SK-N-MC (cell line): Measurements from ENCODE around the gene TAS1R3.
A peak's percentile ranks its signal among the peaks of the same experiment; 100 is the strongest.

Experiments used
- DNase-seq: peaks from one replicate; pipeline ENCODE4 v3.0.0-alpha.2; 2011; ENCODE audit warnings: low read depth, low spot score
- H3K27ac ChIP-seq: fragments of 200-600 bp; sonication (generic); 2 replicates; pipeline ENCODE4 v1.5.1; 2016; ENCODE audit warnings: mixed run types
- H3K36me3 ChIP-seq: fragments of 200-600 bp; sonication (generic); 2 replicates; pipeline ENCODE4 v1.6.1; 2017; ENCODE audit warnings: antibody characterized with exemption, low read length, mixed read lengths; ENCODE audit not compliant: insufficient read depth
- H3K4me3 ChIP-seq: fragments of 200-600 bp; sonication (generic); 2 replicates; pipeline ENCODE4 v1.5.1; 2016
- H3K9ac ChIP-seq: fragments of 200-600 bp; sonication (generic); 2 replicates; pipeline ENCODE4 v1.8.0; 2017; ENCODE audit warnings: mixed run types, mixed read lengths; ENCODE audit not compliant: insufficient read length
- H3K9me3 ChIP-seq: fragments of 200-600 bp; sonication (generic); 2 replicates; pipeline ENCODE4 v1.6.1; 2017; ENCODE audit warnings: low read depth, mild to moderate bottlenecking, antibody characterized with exemption, low read length, moderate library complexity, mixed read lengths
- EZH2 ChIP-seq: fragments of 200-600 bp; sonication (generic); IDR thresholded peaks from one replicate; pipeline ENCODE4 v1.6.1; 2017; ENCODE audit warnings: antibody characterized with exemption
- FOXP2 ChIP-seq: optimal IDR thresholded peaks from 2 replicates; pipeline ENCODE3; 2011; ENCODE audit warnings: mild to moderate bottlenecking, moderate library complexity; ENCODE audit not compliant: insufficient read depth; ENCODE audit errors: extremely low read length, control extremely low read depth
- POLR2AphosphoS5 ChIP-seq: IDR thresholded peaks from 2 replicates; pipeline ENCODE4 v1.6.1; 2012; ENCODE audit warnings: mild to moderate bottlenecking, low read depth, low read length, borderline replicate concordance

The TAS1R3 gene

GRCh38 chr1:1286313-1287261 lies 44.5 kb upstream of the TAS1R3 start:
- no peak overlapping the region for H3K4me3 ChIP-seq

GRCh38 chr1:1287288-1288110 lies 43.6 kb upstream of the TAS1R3 start:
- Histone ChIP-seq H3K36me3 (no peaks in the 10 kb centered on the region), H3K27ac (no peak overlapping the region), H3K9me3 (no peaks in the 10 kb centered on the region), H3K4me3 (no peak overlapping the region), H3K9ac (no peak overlapping the region)
- TF ChIP-seq EZH2 (no peak), FOXP2 (no peak), POLR2AphosphoS5 (no peak)
- no peak for DNase-seq

More at GRCh38 chr1:1286313-1287261, 44.5 kb upstream of the TAS1R3 start:
- H3K36me3 ChIP-seq = no peaks in the 10 kb centered on the region
- H3K9ac ChIP-seq = no peak overlapping the region
- no peaks in the 10 kb centered on the region for H3K9me3 ChIP-seq
- TF ChIP-seq POLR2AphosphoS5 = no peak
- TF ChIP-seq EZH2 = no peak
- no peak overlapping the region for H3K27ac ChIP-seq
- DNase-seq = no peak

- Histone ChIP-seq H3K9ac (no peak overlapping the region), H3K27ac (no peak overlapping the region), H3K36me3 (no peaks in the 10 kb centered on the region), H3K4me3 (no peak overlapping the region), H3K9me3 (no peaks in the 10 kb centered on the region)
- TF ChIP-seq EZH2 (no peak), POLR2AphosphoS5 (no peak), FOXP2 (no peak)
- no peak for DNase-seq
Measured at GRCh38 chr1:1290238-1290731, 40.8 kb upstream of the TAS1R3 start.

GRCh38 chr1:1291023-1291528 lies 40.0 kb upstream of the TAS1R3 start:
- no peak overlapping the region for H3K4me3 ChIP-seq
- no peaks in the 10 kb centered on the region for H3K36me3 ChIP-seq
- no peak overlapping the region for H3K9ac ChIP-seq
- no peaks in the 10 kb centered on the region for H3K9me3 ChIP-seq
- no peak for DNase-seq
- no peak for TF ChIP-seq EZH2
- TF ChIP-seq FOXP2 = no peak
- no peak for TF ChIP-seq POLR2AphosphoS5
- no peak overlapping the region for H3K27ac ChIP-seq

DNA sequence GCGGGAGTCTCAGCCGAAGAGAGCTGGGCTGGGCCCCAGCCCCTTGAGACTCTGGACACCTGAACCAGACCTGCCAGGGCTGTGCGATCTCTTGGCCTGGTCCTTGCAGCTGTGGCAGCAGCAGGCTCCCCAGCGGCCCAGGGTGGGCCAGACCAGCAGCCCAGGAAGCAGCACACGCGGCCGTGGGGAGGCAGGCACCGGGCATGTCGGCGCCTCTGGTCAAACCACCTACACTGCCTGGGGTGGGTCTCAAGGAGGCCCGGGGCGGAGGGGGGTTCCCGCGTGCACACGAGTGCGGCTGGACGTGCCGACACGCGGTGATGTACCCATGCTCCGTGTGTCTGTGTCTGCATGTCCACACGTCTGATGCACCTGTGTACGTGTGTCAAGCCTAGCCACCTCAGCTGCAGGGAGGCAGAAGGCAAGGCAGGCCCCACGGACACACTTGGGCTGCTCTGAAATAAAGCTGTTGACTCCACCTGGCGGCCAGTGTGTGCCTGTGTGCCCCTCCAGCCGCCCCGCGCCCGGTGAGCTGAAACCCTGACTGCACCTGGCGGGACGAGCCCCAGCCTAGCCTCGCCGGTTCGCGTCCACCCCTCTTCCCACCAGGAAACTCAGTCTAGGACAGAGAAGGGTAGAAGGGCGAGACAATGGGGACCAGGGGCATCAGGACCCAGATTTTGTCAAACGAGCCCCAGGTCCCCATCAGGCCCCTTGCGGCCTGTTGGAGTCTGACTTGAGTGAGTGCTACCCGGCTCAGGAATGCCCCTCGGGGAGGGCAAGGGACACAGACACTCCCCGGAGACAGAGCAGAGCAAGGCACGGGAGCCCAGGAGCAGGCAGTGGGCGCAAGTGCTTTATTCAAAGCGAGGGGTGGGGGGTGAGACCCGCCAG lies 39.3 kb upstream of the TAS1R3 start:
- Histone ChIP-seq H3K4me3 (no peak overlapping the region), H3K9ac (no peak overlapping the region), H3K27ac (no peak overlapping the region), H3K36me3 (no peaks in the 10 kb centered on the region), H3K9me3 (no peaks in the 10 kb centered on the region)
- TF ChIP-seq FOXP2 = no peak
- TF ChIP-seq EZH2 = no peak
- peak; percentile 35; the same call in 1 of the 2 replicates for TF ChIP-seq POLR2AphosphoS5
- no peak for DNase-seq

DNA sequence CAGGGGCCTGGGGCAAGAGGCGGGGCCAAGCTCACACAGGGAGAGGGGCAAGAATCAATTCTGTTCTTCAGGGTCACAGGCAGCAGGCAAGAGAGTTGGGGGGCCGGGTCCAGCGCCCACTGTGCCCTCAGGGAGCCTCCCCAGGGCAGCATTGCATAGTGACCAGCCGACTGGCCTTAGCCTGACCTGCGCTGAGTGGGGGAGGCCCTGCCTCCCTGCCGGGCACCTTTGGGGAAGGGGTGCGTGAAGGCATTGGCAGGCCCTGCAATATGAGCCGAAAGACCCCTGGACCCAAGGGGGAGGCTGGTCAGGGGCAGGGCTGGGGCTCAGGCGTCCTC lies 38.7 kb upstream of the TAS1R3 start:
- H3K36me3 ChIP-seq = no peaks in the 10 kb centered on the region
- H3K9me3 ChIP-seq = no peaks in the 10 kb centered on the region
- 0 out of 2 replicates have a peak, but pooled peaks have one; percentile 27 for TF ChIP-seq POLR2AphosphoS5
- TF ChIP-seq EZH2 = no peak
- TF ChIP-seq FOXP2 = no peak
- DNase-seq = no peak
- no peak overlapping the region for H3K27ac ChIP-seq
- no peak overlapping the region for H3K9ac ChIP-seq
- no peak overlapping the region for H3K4me3 ChIP-seq

GRCh38 chr1:1292851-1293250 lies 38.2 kb upstream of the TAS1R3 start:
- Histone ChIP-seq H3K36me3 (no peaks in the 10 kb centered on the region), H3K4me3 (no peak overlapping the region), H3K9ac (no peak overlapping the region), H3K27ac (no peak overlapping the region), H3K9me3 (no peaks in the 10 kb centered on the region)
- TF ChIP-seq FOXP2 (no peak), EZH2 (no peak), POLR2AphosphoS5 (no peak)
- no peak for DNase-seq
